Epithelial cell of proximal tubule (primary cell): ENCODE data around the gene IL19. TPM values are rescaled to one million over a fixed set of nuclear protein-coding genes. Genes with fewer than 3 reads are reported as not detected.

Experiments
- DNase-seq: peaks from one replicate; pipeline ENCODE4 v3.0.0-alpha.2; 2011; ENCODE audit warnings: low read depth
- H3K4me3 ChIP-seq: 2 replicates; pipeline ENCODE4 v1.5.1; 2011; ENCODE audit warnings: low read depth, mild to moderate bottlenecking, low read length
- CTCF ChIP-seq: conservative IDR thresholded peaks from 2 replicates; pipeline ENCODE4 v1.5.1; 2012; ENCODE audit warnings: low read depth, mild to moderate bottlenecking, low read length
- total RNA-seq: library from RNA; depleted of rRNA; stranded (reverse); fragments of >200 nt; gene quantifications from 2 replicates; pipeline ENCODE4 v1.2.3, GENCODE V29; 2015

Gene IL19
- total RNA-seq, 1 donor from 2014 or later: not detected

GRCh38 chr1:206768472-206769303 lies 1.9 kb upstream of the IL19 start:
- no peak overlapping the region for H3K4me3 ChIP-seq
- TF ChIP-seq CTCF: no peak
- DNase-seq: no peak

- TF ChIP-seq CTCF: no peak
- DNase-seq: no peak
- H3K4me3 ChIP-seq: no peak overlapping the region
Measured at GRCh38 chr1:206769304-206769731, 1.3 kb upstream of the IL19 start.

- H3K4me3 ChIP-seq: no peak overlapping the region
- DNase-seq: no peak
- no peak for TF ChIP-seq CTCF
Measured at GRCh38 chr1:206771338-206771692, 742 bp downstream of the IL19 start.

- DNase-seq: no peak
- TF ChIP-seq CTCF: no peak
- H3K4me3 ChIP-seq: no peak within 1 kb of the TSS
Measured at GRCh38 chr1:206772243-206772937, 1.8 kb downstream of the IL19 start, which contains the start of gene IL10. Gene IL10, minus strand, starts transcription at chr1:206772494. Its CDS starts 59 bp downstream, at chr1:206772435.

- no peak for TF ChIP-seq CTCF
- no peak overlapping the region for H3K4me3 ChIP-seq
- no peak for DNase-seq
Measured at GRCh38 chr1:206774093-206774492, 3.5 kb downstream of the IL19 start.

GRCh38 chr1:206776229-206776628 lies 5.7 kb downstream of the IL19 start:
- no peak overlapping the region for H3K4me3 ChIP-seq
- no peak for TF ChIP-seq CTCF
- DNase-seq: no peak
